Prostate gland (tissue), 2 donors: ENCODE results near the gene EPB41L1. TPM values are rescaled to one million over a fixed set of nuclear protein-coding genes. Genes with fewer than 3 reads are reported as not detected.

Experiments
- DNase-seq: peaks from one replicate; pipeline ENCODE4 v3.0.0-alpha.2; 2019; ENCODE audit warnings: low spot score
- H3K27ac ChIP-seq, 2 donors: fragments of 200-600 bp; sonication (generic); 2 replicates each; pipeline ENCODE4 v1.5.1; 2017 to 2019
- H3K27me3 ChIP-seq: fragments of 200-600 bp; sonication (generic); replicated peaks from 2 replicates; pipeline ENCODE4 v1.5.1; 2019; ENCODE audit not compliant: insufficient read depth
- H3K36me3 ChIP-seq, 2 donors: fragments of 200-600 bp; sonication (generic); 1 replicate in 1 of 2; 2 replicates in 1 of 2; pipeline versions ENCODE4 v1.5.1 to v1.8.1; 2017 to 2019
- H3K4me1 ChIP-seq: fragments of 200-600 bp; sonication (generic); replicated peaks from 2 replicates; pipeline ENCODE4 v1.5.1; 2019
- H3K4me3 ChIP-seq, 2 donors: fragments of 200-600 bp; sonication (generic); 2 replicates each; pipeline ENCODE4 v1.5.1; 2017 to 2019
- H3K9me3 ChIP-seq: fragments of 200-600 bp; sonication (generic); 2 replicates; pipeline ENCODE4 v1.5.1; 2017
- POLR2A ChIP-seq: fragments of 450-650 bp; IDR thresholded peaks from one replicate; pipeline ENCODE4 v1.6.1; 2016; ENCODE audit warnings: antibody characterized with exemption, mild to moderate bottlenecking
- POLR2AphosphoS5 ChIP-seq: sonication (generic); formaldehyde crosslinking; IDR thresholded peaks from one replicate; pipeline ENCODE4 v1.6.1; 2017; ENCODE audit warnings: antibody characterized with exemption
- WGBS: methylation state at CpG from one replicate; pipeline ENCODE4 v1.1.5; 2018; 5-methylcytosine and 5-hydroxymethylcytosine counted together
- intact Hi-C: fragments of 100-400 bp; cut with DNase I; formaldehyde crosslinking; loops from one replicate; pipeline ENCODE4 v1.14.2; 2022
- total RNA-seq, 2 donors: library from RNA; depleted of rRNA; stranded (reverse); fragments of >200 nt; gene quantifications; one replicate each; pipeline ENCODE4 v1.1.0, GENCODE V29; 2016
- TF ChIP-seq, protein P1 (sequence below), 4 experiments: fragments of 200-600 bp in 2 of 4; fragments of 450-650 bp in 2 of 4; sonication (generic) in 2 of 4; IDR thresholded peaks; 1 replicate in 3 of 4; 2 replicates in 1 of 4; pipeline ENCODE4 v1.5.1; 2016 to 2019; ENCODE audit warnings: antibody characterized with exemption in 4 of 4, mild to moderate bottlenecking in 2 of 4, moderate library complexity in 2 of 4

Gene EPB41L1
- total RNA-seq, 2 donors from 2014 or later = 27.7 to 91.1 TPM

DNA sequence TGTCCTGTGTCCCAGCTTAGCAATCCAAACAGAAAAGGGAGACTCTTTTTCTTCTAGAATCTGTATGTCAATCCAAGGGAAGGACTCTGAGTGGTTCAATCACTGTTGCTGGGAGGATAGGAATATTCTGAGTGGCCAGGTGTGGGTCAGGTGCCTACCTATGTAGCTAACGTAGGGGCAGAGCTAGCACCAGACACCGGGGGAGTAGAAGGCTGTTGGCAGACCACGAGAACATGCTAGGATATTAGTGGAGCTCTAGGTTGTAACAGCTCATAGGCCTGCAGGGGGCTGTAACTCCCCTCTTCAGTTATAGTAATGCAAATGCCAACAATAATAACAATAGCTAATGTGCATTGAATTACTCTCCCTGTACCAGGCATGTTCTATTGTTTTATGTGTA, 39.8 kb upstream of the EPB41L1 start:
- DNase-seq = no peak
- no peak overlapping the region for H3K4me3 ChIP-seq
- 81% methylated on average over 3 of the region's 3 CpGs for WGBS
- H3K27me3 ChIP-seq = no peaks in the 10 kb centered on the region
- intact Hi-C loops = no loop called here
- H3K36me3 ChIP-seq = no peaks in the 10 kb centered on the region
- H3K4me1 ChIP-seq = no peaks in the 10 kb centered on the region
- H3K9me3 ChIP-seq = no peaks in the 10 kb centered on the region
- no peak overlapping the region for H3K27ac ChIP-seq
- no peak for TF ChIP-seq POLR2A
- TF ChIP-seq, protein P1, sequence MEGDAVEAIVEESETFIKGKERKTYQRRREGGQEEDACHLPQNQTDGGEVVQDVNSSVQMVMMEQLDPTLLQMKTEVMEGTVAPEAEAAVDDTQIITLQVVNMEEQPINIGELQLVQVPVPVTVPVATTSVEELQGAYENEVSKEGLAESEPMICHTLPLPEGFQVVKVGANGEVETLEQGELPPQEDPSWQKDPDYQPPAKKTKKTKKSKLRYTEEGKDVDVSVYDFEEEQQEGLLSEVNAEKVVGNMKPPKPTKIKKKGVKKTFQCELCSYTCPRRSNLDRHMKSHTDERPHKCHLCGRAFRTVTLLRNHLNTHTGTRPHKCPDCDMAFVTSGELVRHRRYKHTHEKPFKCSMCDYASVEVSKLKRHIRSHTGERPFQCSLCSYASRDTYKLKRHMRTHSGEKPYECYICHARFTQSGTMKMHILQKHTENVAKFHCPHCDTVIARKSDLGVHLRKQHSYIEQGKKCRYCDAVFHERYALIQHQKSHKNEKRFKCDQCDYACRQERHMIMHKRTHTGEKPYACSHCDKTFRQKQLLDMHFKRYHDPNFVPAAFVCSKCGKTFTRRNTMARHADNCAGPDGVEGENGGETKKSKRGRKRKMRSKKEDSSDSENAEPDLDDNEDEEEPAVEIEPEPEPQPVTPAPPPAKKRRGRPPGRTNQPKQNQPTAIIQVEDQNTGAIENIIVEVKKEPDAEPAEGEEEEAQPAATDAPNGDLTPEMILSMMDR (IDR thresholded peaks at IDR 0.05) = no peak

DNA sequence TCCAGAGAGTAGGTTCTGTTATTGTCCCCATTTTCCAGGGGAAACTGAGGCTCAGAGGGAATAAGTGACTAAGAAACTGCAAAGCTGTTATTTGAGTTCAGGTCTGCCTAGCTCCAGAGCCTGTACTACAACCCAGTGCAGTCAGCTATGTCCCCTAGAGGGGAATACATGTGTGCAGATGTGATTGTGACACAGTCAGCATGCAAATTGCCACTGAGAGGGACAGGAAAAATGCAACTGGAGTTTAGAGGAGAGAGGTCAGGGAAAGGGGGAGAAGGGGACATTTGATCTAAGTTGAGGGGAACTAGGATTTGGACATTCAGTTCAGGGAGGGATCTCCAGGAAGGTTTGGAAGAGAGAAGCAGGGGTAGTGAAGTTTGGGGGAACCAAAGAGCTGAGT, 38.6 kb upstream of the EPB41L1 start:
- H3K27ac ChIP-seq = no peak overlapping the region
- no peak for TF ChIP-seq POLR2A
- no peak for TF ChIP-seq POLR2AphosphoS5
- TF ChIP-seq, protein P1 (IDR thresholded peaks at IDR 0.05) = no peak
- DNase-seq = no peak
- no peaks in the 10 kb centered on the region for H3K27me3 ChIP-seq
- H3K9me3 ChIP-seq = no peaks in the 10 kb centered on the region
- no peaks in the 10 kb centered on the region for H3K36me3 ChIP-seq
- H3K4me1 ChIP-seq = no peaks in the 10 kb centered on the region
- no peak overlapping the region for H3K4me3 ChIP-seq
- intact Hi-C loops = no loop called here

DNA sequence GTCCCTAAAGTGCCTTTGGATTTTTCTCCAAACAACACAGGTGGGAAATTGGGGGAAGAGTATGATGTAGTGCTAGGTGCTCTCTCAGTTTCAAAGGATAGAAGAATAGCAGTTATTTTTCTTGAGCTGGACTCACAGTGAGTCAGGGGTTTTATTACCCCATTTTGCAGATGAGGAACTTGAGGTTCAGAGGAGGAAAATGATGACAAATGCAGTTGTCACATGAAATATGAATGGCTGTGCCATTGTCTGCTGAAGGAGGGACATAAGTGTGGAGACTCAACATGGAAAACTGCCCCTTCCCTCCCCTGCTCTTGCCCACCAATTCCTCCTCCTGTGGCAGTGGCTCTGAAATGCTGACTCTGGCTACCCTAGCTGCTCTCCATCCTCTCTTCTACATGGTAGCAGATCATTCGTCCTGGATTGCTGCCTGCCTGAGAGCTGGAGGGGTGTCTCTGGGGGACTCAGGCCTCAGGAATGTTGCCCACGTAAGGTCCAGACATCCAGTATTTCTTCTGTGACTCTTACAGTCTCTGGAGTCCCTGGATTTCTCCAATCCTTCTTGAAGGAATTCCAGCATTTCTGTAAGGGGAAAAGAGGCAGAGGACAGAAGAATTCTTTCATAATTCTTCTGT, 37.6 kb upstream of the EPB41L1 start:
- Histone ChIP-seq H3K4me1 (no peaks in the 10 kb centered on the region), H3K4me3 (no peak overlapping the region), H3K9me3 (no peaks in the 10 kb centered on the region), H3K27me3 (no peaks in the 10 kb centered on the region), H3K36me3 (no peaks in the 10 kb centered on the region), H3K27ac (no peak overlapping the region)
- WGBS = 88% methylated on average over 2 of the region's 2 CpGs
- intact Hi-C loops = no loop called here
- TF ChIP-seq POLR2AphosphoS5 (no peak), POLR2A (no peak)
- TF ChIP-seq, protein P1 (IDR thresholded peaks at IDR 0.05) = no peak
- DNase-seq = no peak

DNA sequence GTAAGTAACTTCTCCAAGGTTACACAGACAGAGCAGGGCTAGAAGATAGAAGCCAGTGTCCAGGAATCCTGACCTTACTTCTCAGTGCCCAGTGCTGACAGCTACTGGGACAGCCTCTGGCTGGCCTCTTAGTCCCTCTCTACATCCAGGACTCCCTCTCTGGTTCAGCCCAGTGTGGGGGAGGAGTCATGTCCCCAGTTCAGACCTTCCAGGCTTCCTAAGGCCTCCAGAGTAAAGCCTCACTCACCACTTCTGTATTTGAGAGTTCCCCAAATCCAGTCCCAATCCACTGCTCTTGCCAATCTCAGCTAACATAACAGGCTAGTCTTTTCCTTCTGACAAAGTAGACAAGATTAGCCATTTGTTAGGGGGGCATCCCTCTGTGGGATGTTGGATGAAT, 36.9 kb upstream of the EPB41L1 start:
- intact Hi-C loops = no loop called here
- no peak overlapping the region for H3K4me3 ChIP-seq
- TF ChIP-seq POLR2A = no peak
- no peaks in the 10 kb centered on the region for H3K9me3 ChIP-seq
- H3K4me1 ChIP-seq = no peaks in the 10 kb centered on the region
- no peak overlapping the region for H3K27ac ChIP-seq
- H3K36me3 ChIP-seq = no peaks in the 10 kb centered on the region
- DNase-seq = no peak
- no peaks in the 10 kb centered on the region for H3K27me3 ChIP-seq

DNA sequence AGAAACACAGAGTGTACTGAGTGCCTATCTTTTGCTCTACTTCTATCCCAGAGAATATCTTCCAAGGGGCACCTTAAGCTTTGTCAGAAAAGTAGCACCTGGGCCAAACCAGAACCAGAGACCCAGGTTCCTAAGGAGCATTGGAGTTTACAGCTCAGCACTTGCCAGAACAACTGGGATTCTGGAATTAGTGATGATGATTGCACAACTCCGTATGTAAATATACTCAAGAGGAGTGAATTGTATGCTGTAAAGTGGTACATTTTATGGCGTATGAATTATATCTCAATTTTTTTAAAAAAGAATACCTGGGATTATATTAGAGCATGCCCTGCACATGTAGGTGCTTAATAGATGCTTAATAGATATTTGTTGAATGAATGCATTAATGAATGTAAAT, 36.2 kb upstream of the EPB41L1 start:
- no peaks in the 10 kb centered on the region for H3K4me1 ChIP-seq
- no peaks in the 10 kb centered on the region for H3K27me3 ChIP-seq
- H3K27ac ChIP-seq = no peak overlapping the region
- no peak overlapping the region for H3K4me3 ChIP-seq
- WGBS = 88% methylated on average over 2 of the region's 2 CpGs
- no peak for DNase-seq
- intact Hi-C loops = no loop called here
- H3K9me3 ChIP-seq = no peaks in the 10 kb centered on the region
- H3K36me3 ChIP-seq = no peaks in the 10 kb centered on the region
- TF ChIP-seq POLR2AphosphoS5 (no peak), POLR2A (no peak)
- TF ChIP-seq, protein P1 (IDR thresholded peaks at IDR 0.05) = no peak
